Activated CD8-positive, alpha-beta memory T cell treated with anti-CD3 and anti-CD28 coated beads, Interleukin-2, amount 50 U/mL, for 1 hour (primary cell): ENCODE results near the gene SPEF2.

ENCODE experiments used
- DNase-seq: peaks from one replicate; pipeline ENCODE4 v3.0.0-alpha.2; 2020; ENCODE audit errors: extremely low read depth

SPEF2 gene

GRCh38 chr5:35617435-35618303 is at the start of gene SPEF2:
Gene SPEF2 (plus strand): TSS chr5:35617863. CDS start chr5:35617998, 135 bp downstream.
- DNase-seq, result peak; percentile 57

- no peak for DNase-seq
Observed at GRCh38 chr5:35575578-35575977, 42.1 kb upstream of the SPEF2 start.

- DNase-seq, result no peak
Observed at GRCh38 chr5:35587419-35587818, 30.2 kb upstream of the SPEF2 start.

GRCh38 chr5:35593338-35593737 is 24.3 kb upstream of the SPEF2 start:
- DNase-seq, result no peak

GRCh38 chr5:35598707-35599370 is 18.8 kb upstream of the SPEF2 start:
- DNase-seq, result no peak

- DNase-seq, result no peak
Observed at GRCh38 chr5:35600591-35600990, 17.1 kb upstream of the SPEF2 start.

GRCh38 chr5:35608881-35609779 is 8.5 kb upstream of the SPEF2 start:
- DNase-seq, result no peak

- DNase-seq, result no peak
Observed at GRCh38 chr5:35617060-35617434, 616 bp upstream of the SPEF2 start.

- DNase-seq, result no peak
Observed at GRCh38 chr5:35618304-35618636, 607 bp downstream of the SPEF2 start.

- DNase-seq, result no peak
Observed at GRCh38 chr5:35618781-35619180, 1.1 kb downstream of the SPEF2 start.

- no peak for DNase-seq
Observed at GRCh38 chr5:35622974-35623373, 5.3 kb downstream of the SPEF2 start.

- no peak for DNase-seq
Observed at GRCh38 chr5:35623991-35624390, 6.3 kb downstream of the SPEF2 start.

GRCh38 chr5:35626108-35626507 is 8.4 kb downstream of the SPEF2 start:
- no peak for DNase-seq

- DNase-seq, result no peak
Observed at GRCh38 chr5:35626553-35626952, 8.9 kb downstream of the SPEF2 start.

GRCh38 chr5:35634326-35634725 is 16.7 kb downstream of the SPEF2 start:
- DNase-seq, result no peak

- DNase-seq, result no peak
Observed at GRCh38 chr5:35640623-35641022, 23.0 kb downstream of the SPEF2 start.

GRCh38 chr5:35644543-35644942 is 26.9 kb downstream of the SPEF2 start:
- no peak for DNase-seq

GRCh38 chr5:35647128-35647527 is 29.5 kb downstream of the SPEF2 start:
- no peak for DNase-seq

GRCh38 chr5:35647712-35648111 is 30.0 kb downstream of the SPEF2 start:
- no peak for DNase-seq

- DNase-seq, result peak; percentile 19
Observed at GRCh38 chr5:35651002-35651756, 33.5 kb downstream of the SPEF2 start.

GRCh38 chr5:35656721-35657120 is 39.1 kb downstream of the SPEF2 start:
- DNase-seq, result no peak

- DNase-seq, result no peak
Observed at GRCh38 chr5:35657877-35658276, 40.2 kb downstream of the SPEF2 start.
